Gastroesophageal sphincter (tissue), 3 donors: Measurements from ENCODE around the gene GCSAM.

Experiments used
- EP300 ChIP-seq: sonication (generic); formaldehyde crosslinking; IDR thresholded peaks from one replicate; pipeline ENCODE4 v1.6.1; 2017; ENCODE audit warnings: antibody characterized with exemption, mild to moderate bottlenecking
- TF ChIP-seq, protein P1 (sequence below), 4 experiments: fragments of 200-600 bp in 2 of 4; fragments of 450-650 bp in 2 of 4; sonication (generic) in 1 of 4; IDR thresholded peaks; one replicate each; pipeline ENCODE4 v1.5.1; 2017 to 2019; ENCODE audit warnings: antibody characterized with exemption in 4 of 4, mild to moderate bottlenecking in 2 of 4, moderate library complexity in 2 of 4

DNA sequence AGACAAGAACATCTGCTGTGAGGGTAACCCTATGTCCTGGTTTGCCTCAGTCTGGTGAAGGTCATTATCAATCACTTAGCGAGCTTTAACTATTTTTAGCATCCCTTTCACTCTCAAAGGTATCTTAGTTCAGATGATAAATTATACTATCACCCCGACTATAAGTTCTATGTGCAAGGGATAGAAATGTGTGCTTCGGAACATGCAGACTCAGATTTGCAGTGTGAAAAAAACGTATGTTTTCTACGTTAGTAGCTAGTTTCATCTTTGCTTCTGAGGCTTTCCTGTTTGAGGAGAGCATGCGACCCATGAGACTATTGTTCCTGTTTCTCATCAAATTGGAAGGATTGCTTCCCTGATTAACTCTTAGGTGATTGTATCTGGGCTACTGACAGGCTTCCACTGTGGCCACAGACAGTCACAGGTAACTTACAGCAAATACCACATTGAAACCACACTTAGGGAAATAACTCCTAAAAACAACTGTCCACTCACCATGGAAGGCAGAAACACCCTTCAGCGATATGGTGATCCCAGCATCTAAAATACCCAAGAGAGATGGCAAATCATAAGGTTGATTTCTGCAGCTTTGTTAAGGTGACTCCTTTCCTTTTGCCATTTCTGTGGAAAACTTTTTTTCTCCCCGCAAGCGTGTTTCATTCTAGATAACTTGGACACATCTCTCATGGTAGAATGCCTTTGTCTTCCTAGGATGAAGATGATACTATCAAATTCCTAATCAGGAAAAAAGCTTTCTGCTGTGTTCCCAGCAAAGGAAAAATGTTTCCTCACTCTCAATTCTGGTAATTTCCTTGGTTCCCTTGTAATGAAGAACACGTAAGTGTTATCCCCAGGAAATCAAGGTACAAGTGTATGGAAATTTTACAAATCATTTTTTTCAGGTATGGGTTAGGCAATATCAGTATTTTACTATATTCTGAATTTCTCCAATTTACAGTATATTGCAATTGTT lies 5.2 kb downstream of the GCSAM start:
- TF ChIP-seq, protein P1, sequence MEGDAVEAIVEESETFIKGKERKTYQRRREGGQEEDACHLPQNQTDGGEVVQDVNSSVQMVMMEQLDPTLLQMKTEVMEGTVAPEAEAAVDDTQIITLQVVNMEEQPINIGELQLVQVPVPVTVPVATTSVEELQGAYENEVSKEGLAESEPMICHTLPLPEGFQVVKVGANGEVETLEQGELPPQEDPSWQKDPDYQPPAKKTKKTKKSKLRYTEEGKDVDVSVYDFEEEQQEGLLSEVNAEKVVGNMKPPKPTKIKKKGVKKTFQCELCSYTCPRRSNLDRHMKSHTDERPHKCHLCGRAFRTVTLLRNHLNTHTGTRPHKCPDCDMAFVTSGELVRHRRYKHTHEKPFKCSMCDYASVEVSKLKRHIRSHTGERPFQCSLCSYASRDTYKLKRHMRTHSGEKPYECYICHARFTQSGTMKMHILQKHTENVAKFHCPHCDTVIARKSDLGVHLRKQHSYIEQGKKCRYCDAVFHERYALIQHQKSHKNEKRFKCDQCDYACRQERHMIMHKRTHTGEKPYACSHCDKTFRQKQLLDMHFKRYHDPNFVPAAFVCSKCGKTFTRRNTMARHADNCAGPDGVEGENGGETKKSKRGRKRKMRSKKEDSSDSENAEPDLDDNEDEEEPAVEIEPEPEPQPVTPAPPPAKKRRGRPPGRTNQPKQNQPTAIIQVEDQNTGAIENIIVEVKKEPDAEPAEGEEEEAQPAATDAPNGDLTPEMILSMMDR (IDR thresholded peaks at IDR 0.05) = no peak
- no peak for TF ChIP-seq EP300
